CD14-positive monocyte (primary cell): Measurements from ENCODE around the gene RNF130. TPM values are rescaled to one million over a fixed set of nuclear protein-coding genes. Genes with fewer than 3 reads are reported as not detected.

Experiments
- DNase-seq, 3 donors: peaks; one replicate each; pipeline ENCODE4 v3.0.0-alpha.2; 2011 to 2022
- H2AFZ ChIP-seq: 2 replicates; pipeline ENCODE4 v1.6.0; 2012; ENCODE audit warnings: mild to moderate bottlenecking, low read depth, low read length, inconsistent platforms; ENCODE audit not compliant: insufficient read depth, poor library complexity, severe bottlenecking
- H3K27ac ChIP-seq, 2 donors: 1 replicate in 1 of 2; 2 replicates in 1 of 2; pipeline ENCODE4 v1.5.1; 2012 to 2013; ENCODE audit warnings: low read length in 2 of 2, control low read depth in 1 of 2, inconsistent platforms in 1 of 2, low read depth in 1 of 2, mild to moderate bottlenecking in 1 of 2
- H3K27me3 ChIP-seq, 2 donors: one replicate each; pipeline versions ENCODE4 v1.6.0 to v1.6.1; 2011 to 2013; ENCODE audit warnings: low read length in 2 of 2; ENCODE audit not compliant: control insufficient read depth in 2 of 2, insufficient read depth in 2 of 2
- H3K36me3 ChIP-seq, 2 donors: replicated peaks in 1 of 2; 1 replicate in 1 of 2; 2 replicates in 1 of 2; pipeline versions ENCODE4 v1.5.1 to v1.6.1; 2012 to 2013; ENCODE audit warnings: low read length in 2 of 2, control low read depth in 1 of 2, inconsistent platforms in 1 of 2, mild to moderate bottlenecking in 1 of 2; ENCODE audit not compliant: insufficient read depth in 2 of 2, control insufficient read depth in 1 of 2
- H3K4me1 ChIP-seq, 2 donors: 1 replicate in 1 of 2; 2 replicates in 1 of 2; pipeline versions ENCODE4 v1.5.1 to v1.6.1; 2012 to 2013; ENCODE audit warnings: low read length in 2 of 2, control low read depth in 1 of 2, inconsistent platforms in 1 of 2, mild to moderate bottlenecking in 1 of 2, moderate library complexity in 1 of 2; ENCODE audit not compliant: insufficient read depth in 2 of 2, control insufficient read depth in 1 of 2
- H3K4me2 ChIP-seq: replicated peaks from 2 replicates; pipeline ENCODE3; 2012; ENCODE audit warnings: low read length, moderate library complexity, mild to moderate bottlenecking; ENCODE audit not compliant: poor library complexity, severe bottlenecking; ENCODE audit errors: extremely low read depth
- H3K4me3 ChIP-seq, 3 experiments: fragments of 200-600 bp in 1 of 3; sonication (generic) in 1 of 3; replicated peaks in 1 of 3; 1 replicate in 2 of 3; 2 replicates in 1 of 3; pipeline ENCODE4 v1.5.1; 2011 to 2013; ENCODE audit warnings: low read length in 3 of 3, mild to moderate bottlenecking in 3 of 3, control low read depth in 2 of 3, low read depth in 2 of 3, inconsistent platforms in 1 of 3, moderate library complexity in 1 of 3
- H3K79me2 ChIP-seq: 2 replicates; pipeline ENCODE4 v1.6.0; 2012; ENCODE audit warnings: mild to moderate bottlenecking, control low read depth, inconsistent platforms, low read length, moderate library complexity; ENCODE audit not compliant: insufficient read depth
- H3K9ac ChIP-seq: 2 replicates; pipeline ENCODE4 v1.6.0; 2017; ENCODE audit warnings: low read length, mild to moderate bottlenecking; ENCODE audit not compliant: insufficient read depth, poor library complexity, severe bottlenecking
- H3K9me3 ChIP-seq, 2 donors: replicated peaks in 1 of 2; 1 replicate in 1 of 2; 2 replicates in 1 of 2; pipeline versions ENCODE4 v1.5.1 to v1.6.1; 2012 to 2013; ENCODE audit warnings: low read length in 2 of 2, control low read depth in 1 of 2; ENCODE audit not compliant: control insufficient read depth in 1 of 2, insufficient read depth in 1 of 2
- H4K20me1 ChIP-seq: 2 replicates; pipeline ENCODE4 v1.6.0; 2012; ENCODE audit warnings: mild to moderate bottlenecking, low read length, control low read depth, moderate library complexity; ENCODE audit not compliant: insufficient read depth
- H3K27ac Mint-ChIP-seq, 7 donors: one replicate each; pipeline ENCODE4 v1.8.0; 2020; ENCODE audit warnings: mild to moderate bottlenecking in 7 of 7, mixed read lengths in 7 of 7, moderate library complexity in 6 of 7, inconsistent platforms in 2 of 7
- H3K27me3 Mint-ChIP-seq, 3 donors: one replicate each; pipeline ENCODE4 v1.8.0; 2021 to 2022; ENCODE audit warnings: low read depth in 3 of 3, mild to moderate bottlenecking in 3 of 3, mixed read lengths in 3 of 3, moderate library complexity in 3 of 3, inconsistent platforms in 1 of 3
- H3K36me3 Mint-ChIP-seq, 2 donors: one replicate each; pipeline ENCODE4 v1.8.0; 2020; ENCODE audit warnings: mixed read lengths in 2 of 2, inconsistent platforms in 1 of 2, mild to moderate bottlenecking in 1 of 2
- H3K4me1 Mint-ChIP-seq: one replicate; pipeline ENCODE4 v1.8.0; 2020; ENCODE audit warnings: mild to moderate bottlenecking, mixed read lengths
- H3K4me3 Mint-ChIP-seq, 2 donors: one replicate each; pipeline ENCODE4 v1.8.0; 2020; ENCODE audit warnings: mild to moderate bottlenecking in 2 of 2, mixed read lengths in 2 of 2, moderate library complexity in 1 of 2
- H3K9me3 Mint-ChIP-seq, 7 donors: one replicate each; pipeline ENCODE4 v1.8.0; 2020 to 2022; ENCODE audit warnings: mixed read lengths in 7 of 7, mild to moderate bottlenecking in 6 of 7, moderate library complexity in 6 of 7, inconsistent platforms in 2 of 7
- CTCF ChIP-seq: fragments of 200-600 bp; IDR thresholded peaks from one replicate; pipeline ENCODE4 v1.8.0; 2022; ENCODE audit warnings: antibody characterized with exemption, mild to moderate bottlenecking
- WGBS: methylation state at CpG from one replicate; pipeline ENCODE4 v1.1.5; 2013; ENCODE audit warnings: missing lambda C conversion rate; ENCODE audit not compliant: insufficient coverage; 5-methylcytosine and 5-hydroxymethylcytosine counted together
- intact Hi-C, 2 donors: fragments of 100-400 bp; cut with micrococcal nuclease; formaldehyde crosslinking; loops; one replicate each; pipeline versions ENCODE4 v1.15.0 to v1.15.1; 2023
- polyA plus RNA-seq, 3 donors: library from polyadenylated mRNA; depleted of rRNA in 1 of 3; unstranded in 2 of 3; stranded (reverse) in 1 of 3; fragments of 300-500 nt in 2 of 3; fragments of >200 nt in 1 of 3; fragmentation: Illumina TruSeq in 2 of 3; gene quantifications; 1 replicate in 2 of 3; 2 replicates in 1 of 3; pipeline ENCODE4 v1.2.3, GENCODE V29; 2012 to 2021

The RNF130 gene
- polyA plus RNA-seq, 3 donors = 294 to 439 (median 376) TPM

- Histone ChIP-seq H3K9me3 (peaks cover 0 to 3% of the 10 kb centered on the region in 2 donors), H3K9ac (no peak overlapping the region), H3K4me3 (no peak overlapping the region), H3K36me3 (peaks cover 70 to 81% of the 10 kb centered on the region in 2 donors), H3K4me2 (no peak overlapping the region), H2AFZ (no peak overlapping the region), H3K79me2 (peaks cover 29% of the 10 kb centered on the region), H3K4me1 (peaks cover 29 to 30% of the 10 kb centered on the region in 2 donors), H3K27me3 (no peaks in the 10 kb centered on the region), H3K27ac (peak overlapping the region in 1 of 2 donors; percentile 92), H4K20me1 (peaks cover 43% of the 10 kb centered on the region)
- H3K27me3 Mint-ChIP-seq = no peaks in the 10 kb centered on the region
- intact Hi-C loops = loop anchor here in 1 of 2 donors (10.0 kb wide), 2 partner anchors 90 to 150 kb away; partner anchors contain the start of gene SQSTM1
- peaks cover 69 to 81% of the 10 kb centered on the region in 2 donors for H3K36me3 Mint-ChIP-seq
- WGBS = 94% methylated on average over 34 of the region's 37 CpGs
- peaks cover 0 to 10% (median 6%) of the 10 kb centered on the region in 7 donors for H3K9me3 Mint-ChIP-seq
- no peak for DNase-seq
- peak overlapping the region in 5 of 7 donors; percentile 40 to 99 (median 44) for H3K27ac Mint-ChIP-seq
- H3K4me3 Mint-ChIP-seq = no peak overlapping the region
- TF ChIP-seq CTCF = no peak
- H3K4me1 Mint-ChIP-seq = peaks cover 29% of the 10 kb centered on the region
Measured at GRCh38 chr5:179974246-179974945, 97.2 kb downstream of the RNF130 start.

DNA sequence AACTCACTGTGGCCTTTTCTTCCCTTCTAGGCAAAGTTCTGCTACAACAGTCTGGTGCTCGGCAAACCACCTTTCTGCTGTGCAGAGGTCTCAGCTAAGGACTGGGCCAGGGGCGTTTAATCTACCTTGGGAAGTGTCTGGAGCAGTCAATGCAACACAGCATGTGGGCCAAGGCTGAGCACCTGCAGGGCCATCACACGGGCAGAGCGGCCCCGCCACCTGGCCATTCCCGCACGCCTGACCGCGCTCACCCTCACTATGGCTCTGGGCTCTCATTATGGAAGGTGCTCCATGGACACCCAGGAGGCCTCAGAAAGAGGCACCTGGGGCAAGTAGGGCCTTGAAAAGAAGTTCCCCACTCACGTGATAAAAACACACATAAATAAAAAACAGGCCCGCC, 98.2 kb downstream of the RNF130 start:
- Mint-ChIP-seq H3K4me1 (peaks cover 29% of the 10 kb centered on the region), H3K9me3 (peaks cover 0 to 10% (median 6%) of the 10 kb centered on the region in 7 donors), H3K27me3 (no peaks in the 10 kb centered on the region), H3K27ac (peak overlapping the region; percentile 90 to 99 (median 96)), H3K36me3 (peaks cover 67 to 81% of the 10 kb centered on the region in 2 donors), H3K4me3 (no peak overlapping the region)
- peaks cover 33% of the 10 kb centered on the region for H4K20me1 ChIP-seq
- H3K4me1 ChIP-seq = peaks cover 29 to 30% of the 10 kb centered on the region in 2 donors
- peaks cover 38% of the 10 kb centered on the region for H3K79me2 ChIP-seq
- H3K9me3 ChIP-seq = peaks cover 0 to 3% of the 10 kb centered on the region in 2 donors
- no peak for DNase-seq
- no peak overlapping the region for H2AFZ ChIP-seq
- no peak overlapping the region for H3K4me3 ChIP-seq
- H3K27me3 ChIP-seq = no peaks in the 10 kb centered on the region
- H3K4me2 ChIP-seq = no peak overlapping the region
- H3K36me3 ChIP-seq = peaks cover 70 to 81% of the 10 kb centered on the region in 2 donors
- H3K9ac ChIP-seq = no peak overlapping the region
- WGBS = 92% methylated on average over 8 of the region's 11 CpGs
- no peak for TF ChIP-seq CTCF
- peak overlapping the region; percentile 18 to 92 for H3K27ac ChIP-seq
- intact Hi-C loops = loop anchor here in 1 of 2 donors (10.0 kb wide), 2 partner anchors 91 to 149 kb away; partner anchors contain the start of gene SQSTM1
